T-helper 22 cell (primary cell): ENCODE measurements around the gene GRIK1.

ENCODE experiments used
- DNase-seq: peaks from one replicate; pipeline ENCODE4 v3.0.0-alpha.2; 2020; ENCODE audit warnings: low read depth

GRIK1 gene

DNA sequence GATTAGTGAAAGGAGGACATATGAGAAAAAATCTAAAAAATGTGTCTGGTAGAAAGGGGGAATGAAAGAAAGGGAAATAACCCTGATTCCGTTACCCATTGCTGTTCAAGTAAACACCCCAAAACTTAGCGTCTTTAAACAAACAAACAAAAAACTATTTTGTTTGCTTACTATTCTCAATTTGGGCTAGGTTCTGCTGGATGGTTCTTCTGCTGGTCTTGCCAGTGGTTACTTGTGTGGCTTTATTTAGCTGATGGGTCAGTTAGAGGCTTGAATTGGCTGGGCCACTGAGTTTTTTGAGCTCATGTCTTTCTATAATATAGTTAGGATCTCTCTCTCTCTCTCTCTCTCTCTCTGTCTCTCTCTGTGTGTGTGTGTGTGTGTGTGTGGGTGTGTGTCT is 112.1 kb downstream of the GRIK1 start:
- no peak for DNase-seq

DNA sequence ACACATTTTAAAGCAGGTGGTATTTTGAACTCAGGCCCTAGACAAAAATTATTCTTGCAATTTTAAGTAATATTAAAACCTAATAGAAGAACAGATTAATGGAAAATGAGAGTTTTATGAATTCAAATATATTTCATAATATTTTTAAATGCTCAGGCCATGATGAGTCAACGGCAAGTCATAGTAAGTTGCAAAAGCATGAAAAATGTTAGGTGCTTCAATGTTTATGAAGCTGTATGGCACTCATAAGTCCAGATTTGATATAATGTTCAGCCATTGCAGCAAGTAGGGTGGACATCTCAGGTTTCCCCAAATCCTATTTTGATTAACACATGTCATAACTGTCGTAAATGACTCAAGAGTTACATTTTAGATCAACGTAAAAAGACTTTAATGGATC is 112.6 kb downstream of the GRIK1 start:
- DNase-seq: no peak

DNA sequence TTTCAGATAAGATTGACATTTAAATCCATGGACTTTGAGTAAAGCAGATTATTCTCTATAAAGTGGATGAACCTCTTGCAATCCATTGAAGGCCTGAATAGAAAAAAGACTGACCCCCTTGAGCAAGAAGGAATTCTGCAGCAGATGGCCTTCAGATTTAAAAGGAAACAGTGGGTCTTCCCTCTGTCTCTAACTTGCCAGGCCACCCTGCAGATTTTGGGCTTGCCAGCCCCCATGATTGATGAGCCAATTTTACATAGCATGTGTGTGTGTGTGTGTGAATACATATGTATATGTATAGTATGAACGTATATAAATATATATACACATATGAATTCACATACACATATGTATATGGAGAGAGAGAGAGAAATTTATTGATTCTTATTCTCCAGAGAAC is 113.4 kb downstream of the GRIK1 start:
- DNase-seq: no peak

DNA sequence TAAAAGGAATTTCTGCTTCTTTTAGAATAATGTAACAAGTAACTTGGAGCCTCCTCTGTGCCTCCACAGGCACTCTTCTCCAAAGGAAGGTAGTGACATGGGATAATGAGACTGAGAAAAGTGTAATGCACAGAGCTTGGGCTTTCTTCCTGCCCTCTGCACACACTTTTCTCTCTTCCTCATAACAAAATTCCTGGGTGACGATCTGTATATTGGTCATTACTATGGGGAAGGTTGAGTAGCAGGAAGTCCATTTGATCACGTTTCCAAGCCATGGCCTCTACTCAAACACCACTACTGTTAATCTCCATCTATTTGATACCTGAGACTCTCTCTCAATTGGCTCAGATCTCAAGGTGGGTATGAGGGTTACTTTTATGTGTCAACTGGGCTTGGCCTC is 113.9 kb downstream of the GRIK1 start:
- no peak for DNase-seq

DNA sequence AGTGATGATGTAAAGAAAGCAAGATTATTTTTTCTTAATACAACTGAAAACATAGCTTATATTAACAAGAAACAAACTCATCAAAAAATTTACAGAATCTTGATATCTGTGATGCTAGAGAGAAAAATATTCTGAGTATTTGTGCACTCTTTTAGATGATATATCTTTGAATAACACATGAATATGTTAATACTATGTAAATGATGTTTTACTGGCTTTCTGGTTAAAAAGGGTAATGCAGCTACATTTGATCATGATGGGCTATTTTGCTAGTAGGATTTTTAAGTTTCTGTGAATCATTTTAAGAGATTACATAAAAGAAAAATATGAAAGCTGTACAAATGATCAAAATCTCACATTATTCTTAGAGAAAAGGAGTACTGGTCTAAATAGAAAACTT is 114.5 kb downstream of the GRIK1 start:
- no peak for DNase-seq

DNA sequence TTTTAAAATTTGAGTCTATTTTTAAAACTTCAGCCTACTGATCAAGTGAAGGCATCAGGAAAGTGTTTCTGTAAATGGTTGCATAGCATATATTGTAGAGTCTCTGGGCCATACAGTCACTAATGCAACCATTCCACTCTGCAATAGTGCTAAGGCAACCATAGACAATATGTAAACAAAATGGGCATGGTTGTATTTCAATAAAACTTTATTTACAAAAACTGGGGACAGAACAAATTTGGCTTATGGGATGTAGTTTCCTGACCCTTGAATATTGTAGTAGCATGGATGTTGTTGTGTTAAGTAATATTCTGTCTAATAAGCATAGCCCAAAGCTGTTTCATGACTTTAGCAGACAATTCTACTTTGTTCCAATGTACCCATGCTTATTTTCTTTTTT is 117.7 kb downstream of the GRIK1 start:
- no peak for DNase-seq

DNA sequence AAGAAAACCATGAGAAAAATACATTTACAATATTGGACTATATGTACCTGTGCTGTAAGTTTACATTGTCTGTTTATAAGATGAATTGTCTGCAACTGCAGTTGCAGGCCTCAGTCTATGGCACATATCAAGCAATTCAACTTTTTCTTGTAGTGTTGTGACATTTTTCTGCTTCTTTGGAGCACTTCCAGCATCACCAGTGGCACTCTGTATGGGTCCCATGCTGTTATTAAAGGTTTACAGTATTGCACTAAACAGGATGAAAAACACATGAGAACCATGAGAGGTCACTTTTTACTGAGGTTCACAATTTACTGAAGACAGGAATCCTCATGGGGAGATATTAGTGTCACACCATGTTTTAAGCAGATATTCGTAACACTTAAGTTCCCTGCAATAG is 118.6 kb downstream of the GRIK1 start:
- DNase-seq: no peak

DNA sequence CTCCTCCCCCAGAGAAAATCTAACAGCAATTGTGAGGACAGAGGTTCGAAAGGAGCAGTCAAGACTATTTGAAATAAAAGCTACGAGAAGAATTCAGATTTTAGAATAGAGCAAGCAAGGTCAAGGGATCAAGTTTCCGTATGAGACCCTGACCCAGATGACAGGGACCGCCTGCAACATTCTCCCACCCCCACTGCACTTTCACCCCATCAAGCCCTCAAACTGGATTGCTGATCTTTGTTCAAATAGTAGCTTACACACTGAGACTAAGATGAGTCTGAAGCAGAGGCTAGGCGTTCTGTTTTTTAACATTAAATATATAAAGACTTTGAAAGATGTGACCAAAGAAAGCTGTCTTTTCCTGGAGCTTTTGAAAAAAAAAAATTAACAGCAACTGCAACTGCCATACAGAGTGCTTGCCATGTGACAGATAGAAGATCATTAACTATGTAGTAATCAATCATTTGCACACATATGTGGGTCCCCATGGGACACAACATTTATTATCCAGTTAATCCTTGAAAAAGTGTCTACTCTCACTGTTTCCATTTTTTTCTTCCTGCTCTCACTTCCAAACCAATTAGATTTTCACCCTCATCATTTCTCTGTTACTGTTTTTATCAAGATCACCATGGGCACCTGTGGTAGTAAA is 120.0 kb downstream of the GRIK1 start:
- DNase-seq: no peak

DNA sequence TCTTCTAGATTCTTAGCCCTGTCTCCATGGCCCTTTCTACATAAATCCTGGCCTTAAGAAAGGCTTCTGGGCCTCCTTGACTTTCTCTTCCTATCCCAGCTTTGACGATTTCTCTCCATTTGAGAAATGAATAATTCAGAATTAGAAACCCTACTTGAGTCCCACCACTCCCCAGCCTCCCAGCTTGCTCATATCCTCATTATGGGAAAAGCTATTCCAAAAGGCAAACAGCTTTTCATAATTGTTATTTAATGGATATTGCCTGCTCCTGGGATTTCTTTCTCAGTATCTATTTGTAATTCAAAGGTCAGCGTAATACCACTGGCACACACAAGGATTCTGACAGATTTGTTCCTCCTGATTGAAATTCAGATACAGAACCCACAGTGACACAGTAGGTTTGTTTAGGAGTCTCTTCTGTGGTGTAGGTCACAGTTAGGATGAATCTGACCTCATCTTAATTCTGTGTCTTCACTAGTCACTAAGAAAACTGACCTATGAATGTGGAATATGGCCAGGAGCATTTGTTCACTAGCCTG is 121.3 kb downstream of the GRIK1 start:
- DNase-seq: no peak

DNA sequence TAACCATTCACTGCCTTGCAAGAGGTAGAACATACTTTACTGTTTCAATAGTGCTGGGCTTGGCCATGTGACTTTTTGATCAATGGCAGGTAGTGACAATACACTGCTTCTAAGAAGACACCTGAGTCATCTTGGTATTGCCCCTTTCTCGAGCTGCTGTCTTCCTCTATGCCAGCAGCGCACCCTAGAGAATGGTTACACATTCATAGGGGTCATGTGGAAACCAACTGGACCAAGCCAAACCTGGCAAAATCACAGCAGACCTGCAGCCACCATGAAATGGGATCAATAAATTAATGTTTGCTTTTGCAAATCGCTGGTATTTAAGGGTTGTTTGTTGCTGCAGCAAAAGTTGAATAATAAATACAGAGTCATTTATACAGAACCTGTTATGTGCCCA is 122.3 kb downstream of the GRIK1 start:
- no peak for DNase-seq

DNA sequence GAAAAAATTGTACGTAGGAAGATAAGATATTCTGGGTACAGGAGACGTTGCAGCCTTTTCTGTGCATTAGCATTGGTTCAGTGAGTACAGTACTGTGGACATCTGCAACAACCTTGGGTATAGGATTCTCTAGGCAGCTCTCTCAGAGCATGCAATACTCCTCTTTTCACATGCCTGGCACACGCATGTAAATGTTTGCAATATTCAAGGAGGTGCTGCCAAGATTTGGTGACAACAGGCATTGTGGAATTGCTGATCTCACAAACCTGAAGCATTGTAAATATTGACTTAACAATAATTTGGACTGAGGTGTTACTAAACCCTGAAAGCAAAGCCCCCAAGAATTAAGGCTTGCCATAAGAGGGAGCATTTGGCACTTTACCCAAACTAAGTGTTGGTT is 126.8 kb downstream of the GRIK1 start:
- no peak for DNase-seq

DNA sequence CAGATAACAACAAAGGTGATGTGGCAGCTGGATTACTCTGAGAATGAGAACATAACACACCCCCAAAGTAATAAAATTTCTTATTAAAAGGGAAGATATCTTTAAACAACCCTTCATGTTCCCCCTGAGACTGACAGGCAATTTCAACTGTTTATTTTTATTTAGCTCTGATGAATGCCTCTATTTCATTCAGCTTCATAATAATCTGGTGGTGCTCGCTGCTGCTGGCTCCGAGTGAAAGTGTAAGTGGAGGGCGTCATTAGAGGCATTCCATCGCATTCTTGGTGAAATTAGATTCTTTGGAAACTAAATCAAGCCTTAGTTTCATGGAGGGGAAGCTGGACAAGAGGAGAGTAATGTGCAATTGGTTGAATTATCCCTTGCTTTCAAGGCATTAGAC is 128.9 kb downstream of the GRIK1 start:
- DNase-seq: no peak

DNA sequence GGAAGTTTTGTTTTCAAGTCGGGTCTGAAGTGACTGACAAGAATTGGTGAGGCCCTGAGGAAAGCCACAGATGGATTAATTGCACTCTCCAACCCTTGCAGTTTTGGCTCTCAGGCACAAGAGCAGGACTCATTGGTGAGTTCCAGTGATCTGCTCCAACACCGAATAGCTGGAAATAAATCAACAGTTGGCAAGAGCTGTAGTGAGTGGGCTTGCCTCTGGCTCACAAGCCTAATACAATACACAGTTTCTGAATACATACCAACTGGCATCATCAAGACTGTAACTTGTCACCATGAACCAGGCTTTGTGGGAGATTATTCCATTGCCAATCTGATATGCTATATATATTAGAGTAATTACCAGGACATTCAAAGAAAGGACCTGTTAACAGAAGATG is 131.6 kb downstream of the GRIK1 start:
- no peak for DNase-seq

DNA sequence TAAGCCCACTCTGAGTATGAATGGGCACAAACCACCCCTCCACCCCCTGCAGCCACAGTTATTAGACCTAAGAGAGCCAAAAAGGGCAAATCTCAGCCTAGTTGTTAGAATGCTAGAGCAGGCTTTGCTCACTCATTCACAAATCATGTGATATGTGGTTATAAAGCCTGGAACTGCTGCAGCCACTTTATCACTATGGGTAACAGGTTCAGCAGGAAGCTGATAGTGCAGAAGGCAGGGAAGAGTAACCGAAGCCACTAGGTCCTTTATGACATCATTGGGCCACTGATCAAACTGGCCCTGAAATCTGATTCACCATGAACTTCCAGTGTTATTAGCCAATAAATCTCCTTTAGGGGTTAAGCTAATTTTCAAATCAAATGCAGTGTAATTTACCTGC is 134.7 kb downstream of the GRIK1 start:
- no peak for DNase-seq

DNA sequence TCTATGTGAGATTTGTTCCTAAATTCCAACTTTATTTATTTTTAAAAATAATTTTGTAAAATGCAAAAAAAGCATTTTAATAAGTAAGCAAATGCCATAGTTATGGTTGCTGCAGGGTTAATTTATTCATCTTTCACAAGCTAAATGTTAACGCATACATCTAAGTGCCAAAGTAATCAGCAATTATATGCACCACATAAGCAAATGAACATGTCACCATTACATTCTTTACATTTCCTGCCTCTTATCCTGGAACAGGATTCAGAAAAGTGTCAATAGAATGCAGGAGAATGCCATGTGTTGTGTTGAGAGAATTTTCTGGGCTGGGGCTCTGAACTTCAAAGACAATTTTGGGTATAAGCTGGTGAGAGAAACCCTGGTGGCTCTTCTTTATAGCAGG is 136.6 kb downstream of the GRIK1 start:
- DNase-seq: no peak

DNA sequence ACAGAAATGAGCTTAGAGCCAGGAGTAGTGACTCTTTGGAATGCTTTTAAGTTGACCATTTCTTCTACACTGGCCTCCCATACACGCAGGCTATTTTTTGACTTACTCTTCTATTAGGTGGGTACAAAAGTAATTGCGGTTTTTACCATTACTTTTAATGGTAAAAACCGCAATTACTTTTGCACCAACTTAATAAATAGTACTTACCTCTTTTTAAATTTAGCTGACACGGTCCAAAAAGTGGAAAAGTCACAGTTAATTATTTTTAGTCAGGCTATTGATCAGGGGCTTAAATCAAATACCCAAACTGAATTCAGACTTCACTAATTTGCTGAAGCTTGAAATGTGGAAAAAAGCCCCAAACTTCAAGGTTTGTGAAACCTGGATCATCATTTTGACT is 138.7 kb downstream of the GRIK1 start:
- no peak for DNase-seq

DNA sequence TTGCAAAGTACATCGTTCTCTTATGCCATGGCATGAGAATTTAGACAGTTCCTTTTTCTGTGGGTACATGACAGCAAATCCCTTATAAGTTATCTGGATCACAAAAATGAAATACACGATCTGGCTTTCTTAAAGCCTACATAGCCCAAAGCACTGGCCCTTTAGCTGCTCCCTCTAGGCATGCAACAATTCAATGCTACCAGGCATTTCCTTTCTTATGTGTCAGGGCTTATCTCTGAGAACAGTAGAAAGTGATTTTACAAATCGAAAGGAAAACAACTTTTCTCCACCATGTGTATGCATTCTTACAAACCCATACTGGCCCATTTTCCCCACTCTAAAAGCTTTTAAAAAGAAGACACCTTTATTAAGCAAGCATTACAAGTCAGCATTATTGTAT is 139.7 kb downstream of the GRIK1 start:
- no peak for DNase-seq

DNA sequence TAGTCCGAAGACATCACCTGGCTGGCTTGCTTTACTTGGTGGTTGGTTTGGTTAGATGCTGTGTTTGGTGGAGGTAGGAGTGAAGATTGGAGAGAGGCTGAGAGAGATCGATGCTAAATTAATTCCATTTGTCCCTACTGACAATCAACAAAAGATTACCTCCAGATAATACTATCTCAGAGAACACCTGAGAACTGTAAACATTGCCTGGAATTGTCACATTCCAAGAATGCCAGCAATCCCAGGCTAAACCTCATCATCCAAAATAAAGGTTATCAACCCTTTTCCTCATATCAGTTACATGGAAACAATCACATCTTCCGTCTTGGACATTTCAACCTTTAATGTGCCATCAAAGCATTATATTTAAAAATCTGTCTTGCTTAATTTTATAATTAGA is 141.0 kb downstream of the GRIK1 start:
- DNase-seq: no peak

DNA sequence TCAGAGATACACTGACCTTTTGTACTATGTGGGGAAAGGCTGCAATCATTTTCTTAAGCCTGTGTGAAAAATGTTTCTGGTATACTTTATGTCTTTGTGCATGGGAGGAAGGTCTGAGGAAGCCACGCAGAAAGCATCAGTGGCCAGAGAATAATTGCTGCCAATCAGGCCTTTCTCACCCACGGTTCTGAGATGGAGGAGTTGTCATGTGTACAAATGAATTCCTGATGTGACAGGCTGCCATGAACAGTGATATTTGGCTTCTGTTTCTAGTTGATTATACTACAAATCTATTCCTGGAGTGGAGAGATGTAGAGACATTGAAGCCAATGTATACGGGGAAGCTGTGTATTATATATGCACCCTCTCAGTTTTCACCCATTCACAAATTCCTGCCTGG is 142.6 kb downstream of the GRIK1 start:
- DNase-seq: no peak

DNA sequence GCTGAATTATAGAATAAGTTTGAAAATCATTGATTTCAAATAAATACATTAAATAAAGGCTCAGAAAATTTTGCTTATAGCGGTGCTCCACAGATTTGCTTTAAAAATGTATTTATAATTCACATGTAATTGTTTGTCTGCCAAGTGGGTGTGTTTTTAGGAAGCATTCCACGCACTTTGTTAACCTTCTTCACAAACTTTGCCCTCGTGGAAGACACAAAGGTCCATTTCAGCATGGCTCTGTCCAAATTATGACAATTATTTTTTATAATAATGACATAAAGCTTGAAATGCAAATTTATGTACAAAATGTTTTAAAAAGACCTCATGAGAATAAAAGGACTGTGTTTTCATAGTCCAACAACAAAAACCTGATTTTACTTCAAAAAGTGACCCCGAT is 146.1 kb downstream of the GRIK1 start:
- no peak for DNase-seq

DNA sequence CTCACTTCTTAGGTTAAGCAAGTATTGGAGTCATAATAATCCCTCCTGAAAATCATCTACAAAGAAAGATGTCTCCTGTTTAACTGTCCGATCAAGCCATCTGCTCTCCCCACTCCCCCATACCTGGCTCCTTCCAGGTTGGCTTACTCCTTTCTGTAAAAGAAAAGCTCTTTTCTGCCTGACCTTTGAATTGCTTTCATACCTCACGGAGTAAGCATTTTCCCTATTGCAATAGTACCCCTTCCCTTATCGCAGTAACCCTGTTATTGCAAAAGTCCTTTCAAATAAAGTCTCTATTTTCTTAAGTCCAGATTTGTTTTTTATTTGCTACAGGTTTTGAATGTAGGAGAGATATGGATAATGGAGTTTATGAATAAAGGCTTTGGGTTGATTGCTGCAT is 150.4 kb downstream of the GRIK1 start:
- no peak for DNase-seq

DNA sequence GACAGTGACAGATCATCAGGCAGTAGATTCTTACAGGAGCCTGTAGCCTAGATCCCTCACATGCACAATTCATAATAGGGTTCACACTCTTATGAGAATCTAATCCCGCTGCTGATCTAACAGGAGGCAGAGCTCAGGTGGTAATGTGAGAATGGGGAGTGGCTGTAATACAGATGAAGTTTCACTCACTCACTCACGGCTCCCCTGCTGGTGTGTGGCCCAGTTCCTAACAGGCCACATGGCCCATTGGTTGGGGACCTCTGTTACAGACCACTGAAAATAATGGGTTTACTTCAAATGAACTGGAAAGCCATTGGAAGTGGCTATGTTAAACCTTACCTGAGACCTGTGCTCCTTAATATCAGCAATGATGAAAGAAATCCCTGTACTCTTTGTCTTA is 151.0 kb downstream of the GRIK1 start:
- no peak for DNase-seq

DNA sequence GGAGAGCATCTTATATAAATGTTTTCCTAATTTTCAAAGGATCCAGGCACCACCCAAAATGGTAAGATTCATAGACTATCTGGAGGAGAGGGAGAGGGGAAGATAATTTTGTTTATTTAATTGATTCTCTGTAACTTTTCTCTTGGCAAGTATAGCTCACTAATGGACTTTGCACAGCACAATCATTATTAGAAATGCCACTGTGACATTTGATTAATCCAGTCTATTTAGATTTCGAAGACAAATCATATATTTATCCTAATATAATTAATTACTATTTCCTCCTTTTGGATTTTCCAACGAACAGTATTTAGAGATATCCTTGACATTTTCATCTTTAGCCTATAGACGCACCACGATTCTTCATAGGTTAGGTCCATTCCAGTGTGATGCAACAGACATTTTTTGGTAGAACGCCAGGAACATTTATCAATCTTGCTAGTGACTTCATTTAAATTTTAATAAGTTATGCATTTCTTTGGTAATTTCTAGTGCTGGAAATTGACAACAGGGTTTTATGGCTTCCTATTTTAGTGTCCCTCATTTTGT is 152.4 kb downstream of the GRIK1 start:
- DNase-seq: no peak
